K562 (cell line): ENCODE data around the gene VANGL1. TPM values are rescaled to one million over a fixed set of nuclear protein-coding genes. Genes with fewer than 3 reads are reported as not detected.

Source experiments
- HDGF ChIP-seq: fragments of 450-650 bp; IDR thresholded peaks from 2 replicates; pipeline ENCODE4 v1.6.1; 2016
- MED1 ChIP-seq: sonication (generic); formaldehyde crosslinking; IDR thresholded peaks from 2 replicates; pipeline ENCODE4 v1.8.1; 2023; ENCODE audit warnings: missing genetic modification reagents, borderline replicate concordance
- NFE2L1 ChIP-seq: fragments of 450-650 bp; IDR thresholded peaks from 2 replicates; pipeline ENCODE4 v1.6.1; 2016; ENCODE audit warnings: missing genetic modification characterization, low read depth, mild to moderate bottlenecking, missing compliant biosample characterization, moderate library complexity, borderline replicate concordance
- PHTF2 ChIP-seq: fragments of 250-450 bp; sonication (Bioruptor Pico); IDR thresholded peaks from 2 replicates; pipeline ENCODE4 v1.5.0; 2021; ENCODE audit warnings: mild to moderate bottlenecking
- RCOR1 ChIP-seq, 2 experiments: IDR thresholded peaks; 2 replicates each; pipeline ENCODE4 v1.6.1; 2012; ENCODE audit warnings: low read depth in 2 of 2, low read length in 2 of 2, borderline replicate concordance in 1 of 2, improper control_type of control experiment in 1 of 2
- SIN3A ChIP-seq, 2 experiments: fragments of 150-350 bp in 1 of 2; IDR thresholded peaks; 2 replicates each; pipeline ENCODE4 v1.6.1; 2011 to 2016; ENCODE audit warnings: borderline replicate concordance in 2 of 2, low read depth in 2 of 2, low read length in 2 of 2, mild to moderate bottlenecking in 2 of 2, moderate library complexity in 2 of 2; ENCODE audit not compliant: control insufficient read depth in 1 of 2
- TRIM24 ChIP-seq, 2 experiments: fragments of 450-650 bp; IDR thresholded peaks; 2 replicates each; pipeline ENCODE4 v1.6.1; 2016
- ZNF165 ChIP-seq: fragments of 250-450 bp; sonication (Bioruptor Pico); IDR thresholded peaks from 2 replicates; pipeline ENCODE4 v1.4.0; 2020; ENCODE audit warnings: borderline replicate concordance
- polyA plus RNA-seq, 8 experiments: library from polyadenylated mRNA; depleted of rRNA in 4 of 8; stranded (reverse) in 5 of 8; unstranded in 3 of 8; fragments of >200 nt; fragmentation: Nextera tagmentation in 2 of 8; fragmentation: Illumina TruSeq in 1 of 8; extraction: Ambion mirVana in 2 of 8; extraction: Trizol in 1 of 8; gene quantifications; 2 replicates each; pipeline versions ENCODE4 v1.2.1 to v1.2.3, GENCODE V29; 2011 to 2014; ENCODE audit warnings: inconsistent platforms in 1 of 8, missing spikeins in 1 of 8
- total RNA-seq, 7 experiments: library from RNA; depleted of rRNA in 6 of 7; stranded (reverse); fragments of >200 nt in 6 of 7; fragmentation: Illumina TruSeq in 2 of 7; extraction: Trizol in 2 of 7; gene quantifications; 2 replicates each; pipeline versions ENCODE4 v1.2.1 to v1.2.3, GENCODE V29; 2011 to 2021; ENCODE audit warnings: low replicate concordance in 1 of 7
- TF ChIP-seq, protein P1 (sequence below): fragments of 250-450 bp; sonication (Bioruptor Pico); IDR thresholded peaks from 2 replicates; pipeline ENCODE4 v1.4.0; 2020; ENCODE audit warnings: mild to moderate bottlenecking, moderate library complexity
- TF ChIP-seq, protein P2 (sequence below), 2 experiments: fragments of 450-650 bp; formaldehyde crosslinking in 1 of 2; IDR thresholded peaks; 2 replicates each; pipeline versions ENCODE4 v1.4.0 to v1.6.1; 2014 to 2020; ENCODE audit warnings: mild to moderate bottlenecking in 2 of 2, borderline replicate concordance in 1 of 2, low read depth in 1 of 2
- TF ChIP-seq, protein P3 (sequence below), 2 experiments: fragments of 450-650 bp in 1 of 2; sonication (generic) in 1 of 2; formaldehyde crosslinking in 1 of 2; IDR thresholded peaks in 1 of 2; conservative IDR thresholded peaks in 1 of 2; 2 replicates each; pipeline versions ENCODE4 v1.6.1 to v1.8.1; 2016 to 2023; ENCODE audit warnings: mild to moderate bottlenecking in 2 of 2, moderate library complexity in 2 of 2, inconsistent platforms in 1 of 2, missing genetic modification reagents in 1 of 2
- TF ChIP-seq, protein P4 (sequence below): fragments of 250-450 bp; sonication (Bioruptor Pico); IDR thresholded peaks from 2 replicates; pipeline ENCODE4 v1.9.0; 2021; ENCODE audit warnings: mild to moderate bottlenecking, inconsistent platforms

Gene VANGL1
- total and polyA plus RNA-seq, 9 of the 15 experiments (the other 6 are each of a cell fraction or from before 2014, with no cell fraction given): 0.90 to 12.8 (median 9.6) TPM

DNA sequence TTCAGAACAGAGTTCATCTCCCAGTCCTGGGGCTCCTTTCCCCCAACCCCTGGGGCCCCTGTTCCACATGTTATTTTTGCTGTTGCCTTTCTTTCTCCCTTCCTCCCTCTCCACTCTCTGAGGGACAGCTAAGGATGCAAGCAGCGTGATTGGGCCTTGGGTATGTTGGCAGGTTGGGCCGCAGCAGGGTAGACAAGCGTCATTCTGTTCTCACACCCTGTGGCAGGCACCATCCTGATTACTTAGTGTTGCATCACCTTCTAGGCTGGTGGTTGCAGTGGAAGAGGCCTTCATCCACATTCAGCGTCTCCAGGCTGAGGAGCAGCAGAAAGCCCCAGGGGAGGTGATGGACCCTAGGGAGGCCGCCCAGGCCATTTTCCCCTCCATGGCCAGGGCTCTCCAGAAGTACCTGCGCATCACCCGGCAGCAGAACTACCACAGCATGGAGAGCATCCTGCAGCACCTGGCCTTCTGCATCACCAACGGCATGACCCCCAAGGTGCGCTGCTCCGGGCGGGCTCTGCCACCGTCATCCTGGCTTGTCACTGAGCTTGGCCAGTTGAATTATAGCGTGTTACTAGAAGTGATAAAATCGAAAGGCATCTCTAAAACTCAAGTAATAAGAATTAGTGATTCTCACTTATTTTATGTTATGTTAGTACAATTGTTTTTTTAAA lies 43.4 kb downstream of the VANGL1 start (continued):
- no peak for TF ChIP-seq MED1
- no peak for TF ChIP-seq HDGF
- TF ChIP-seq, protein P1, sequence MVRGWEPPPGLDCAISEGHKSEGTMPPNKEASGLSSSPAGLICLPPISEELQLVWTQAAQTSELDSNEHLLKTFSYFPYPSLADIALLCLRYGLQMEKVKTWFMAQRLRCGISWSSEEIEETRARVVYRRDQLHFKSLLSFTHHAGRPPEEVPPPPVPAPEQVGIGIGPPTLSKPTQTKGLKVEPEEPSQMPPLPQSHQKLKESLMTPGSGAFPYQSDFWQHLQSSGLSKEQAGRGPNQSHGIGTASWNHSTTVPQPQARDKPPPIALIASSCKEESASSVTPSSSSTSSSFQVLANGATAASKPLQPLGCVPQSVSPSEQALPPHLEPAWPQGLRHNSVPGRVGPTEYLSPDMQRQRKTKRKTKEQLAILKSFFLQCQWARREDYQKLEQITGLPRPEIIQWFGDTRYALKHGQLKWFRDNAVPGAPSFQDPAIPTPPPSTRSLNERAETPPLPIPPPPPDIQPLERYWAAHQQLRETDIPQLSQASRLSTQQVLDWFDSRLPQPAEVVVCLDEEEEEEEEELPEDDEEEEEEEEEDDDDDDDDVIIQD (CRISPR knock-in tag): 0 out of 2 replicates have a peak, but pooled peaks have one; percentile 22
- TF ChIP-seq PHTF2 (CRISPR knock-in tag): no peak
- TF ChIP-seq, protein P2, sequence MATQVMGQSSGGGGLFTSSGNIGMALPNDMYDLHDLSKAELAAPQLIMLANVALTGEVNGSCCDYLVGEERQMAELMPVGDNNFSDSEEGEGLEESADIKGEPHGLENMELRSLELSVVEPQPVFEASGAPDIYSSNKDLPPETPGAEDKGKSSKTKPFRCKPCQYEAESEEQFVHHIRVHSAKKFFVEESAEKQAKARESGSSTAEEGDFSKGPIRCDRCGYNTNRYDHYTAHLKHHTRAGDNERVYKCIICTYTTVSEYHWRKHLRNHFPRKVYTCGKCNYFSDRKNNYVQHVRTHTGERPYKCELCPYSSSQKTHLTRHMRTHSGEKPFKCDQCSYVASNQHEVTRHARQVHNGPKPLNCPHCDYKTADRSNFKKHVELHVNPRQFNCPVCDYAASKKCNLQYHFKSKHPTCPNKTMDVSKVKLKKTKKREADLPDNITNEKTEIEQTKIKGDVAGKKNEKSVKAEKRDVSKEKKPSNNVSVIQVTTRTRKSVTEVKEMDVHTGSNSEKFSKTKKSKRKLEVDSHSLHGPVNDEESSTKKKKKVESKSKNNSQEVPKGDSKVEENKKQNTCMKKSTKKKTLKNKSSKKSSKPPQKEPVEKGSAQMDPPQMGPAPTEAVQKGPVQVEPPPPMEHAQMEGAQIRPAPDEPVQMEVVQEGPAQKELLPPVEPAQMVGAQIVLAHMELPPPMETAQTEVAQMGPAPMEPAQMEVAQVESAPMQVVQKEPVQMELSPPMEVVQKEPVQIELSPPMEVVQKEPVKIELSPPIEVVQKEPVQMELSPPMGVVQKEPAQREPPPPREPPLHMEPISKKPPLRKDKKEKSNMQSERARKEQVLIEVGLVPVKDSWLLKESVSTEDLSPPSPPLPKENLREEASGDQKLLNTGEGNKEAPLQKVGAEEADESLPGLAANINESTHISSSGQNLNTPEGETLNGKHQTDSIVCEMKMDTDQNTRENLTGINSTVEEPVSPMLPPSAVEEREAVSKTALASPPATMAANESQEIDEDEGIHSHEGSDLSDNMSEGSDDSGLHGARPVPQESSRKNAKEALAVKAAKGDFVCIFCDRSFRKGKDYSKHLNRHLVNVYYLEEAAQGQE (IDR thresholded peaks at IDR 0.05; ENCODE audit: borderline replicate concordance): no peak
- TF ChIP-seq, protein P2 (CRISPR knock-in tag; IDR thresholded peaks at IDR 0.05; ENCODE audit: low read depth): peak; percentile 29; the same call in 1 of the 2 replicates
- TF ChIP-seq RCOR1 (IDR thresholded peaks at IDR 0.05; ENCODE audit: borderline replicate concordance in 1 of 2, low read depth in 2 of 2, low read length in 2 of 2): 0 out of 4 replicates have a peak, but pooled peaks of 1 of the 2 experiments have one; percentile 4
- TF ChIP-seq NFE2L1 (tag): no peak
- TF ChIP-seq SIN3A (IDR thresholded peaks at IDR 0.05; ENCODE audit: borderline replicate concordance in 2 of 2, control insufficient read depth in 1 of 2, low read depth in 2 of 2, low read length in 2 of 2): no peak
- TF ChIP-seq TRIM24 (IDR thresholded peaks at IDR 0.05): peak; percentile 26 to 65; a peak in 2 of 4 replicates
- TF ChIP-seq, protein P3, sequence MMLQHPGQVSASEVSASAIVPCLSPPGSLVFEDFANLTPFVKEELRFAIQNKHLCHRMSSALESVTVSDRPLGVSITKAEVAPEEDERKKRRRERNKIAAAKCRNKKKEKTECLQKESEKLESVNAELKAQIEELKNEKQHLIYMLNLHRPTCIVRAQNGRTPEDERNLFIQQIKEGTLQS (IDR thresholded peaks at IDR 0.05): peak; percentile 87
- TF ChIP-seq, protein P3 (CRISPR knock-in tag; conservative IDR thresholded peaks at IDR 0.05): no peak
- TF ChIP-seq, protein P4, sequence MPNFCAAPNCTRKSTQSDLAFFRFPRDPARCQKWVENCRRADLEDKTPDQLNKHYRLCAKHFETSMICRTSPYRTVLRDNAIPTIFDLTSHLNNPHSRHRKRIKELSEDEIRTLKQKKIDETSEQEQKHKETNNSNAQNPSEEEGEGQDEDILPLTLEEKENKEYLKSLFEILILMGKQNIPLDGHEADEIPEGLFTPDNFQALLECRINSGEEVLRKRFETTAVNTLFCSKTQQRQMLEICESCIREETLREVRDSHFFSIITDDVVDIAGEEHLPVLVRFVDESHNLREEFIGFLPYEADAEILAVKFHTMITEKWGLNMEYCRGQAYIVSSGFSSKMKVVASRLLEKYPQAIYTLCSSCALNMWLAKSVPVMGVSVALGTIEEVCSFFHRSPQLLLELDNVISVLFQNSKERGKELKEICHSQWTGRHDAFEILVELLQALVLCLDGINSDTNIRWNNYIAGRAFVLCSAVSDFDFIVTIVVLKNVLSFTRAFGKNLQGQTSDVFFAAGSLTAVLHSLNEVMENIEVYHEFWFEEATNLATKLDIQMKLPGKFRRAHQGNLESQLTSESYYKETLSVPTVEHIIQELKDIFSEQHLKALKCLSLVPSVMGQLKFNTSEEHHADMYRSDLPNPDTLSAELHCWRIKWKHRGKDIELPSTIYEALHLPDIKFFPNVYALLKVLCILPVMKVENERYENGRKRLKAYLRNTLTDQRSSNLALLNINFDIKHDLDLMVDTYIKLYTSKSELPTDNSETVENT (CRISPR knock-in tag): no peak
- TF ChIP-seq ZNF165: 0 out of 2 replicates have a peak, but pooled peaks have one; percentile 53
